HG03103 (cell line): ENCODE measurements around the gene TMEM52.
"Not testable (repeated sequence)": the region's sequence is repeated elsewhere in the genome, so short reads cannot be mapped to it uniquely, and the experiment has no call there.

ENCODE experiments used
- ATAC-seq: cut with Tn5 transposase; IDR thresholded peaks from one replicate; pipeline ENCODE4 v1.9.1; 2021; ENCODE audit warnings: low read depth; ENCODE audit not compliant: unreplicated experiment

TMEM52 gene

GRCh38 chr1:1947493-1947892 is 28.4 kb upstream of the TMEM52 start:
- no peak for ATAC-seq

- ATAC-seq = no peak
These were observed 27.5 kb upstream of the TMEM52 start for GRCh38 chr1:1946540-1946939.

- ATAC-seq = no peak
These were observed 26.8 kb upstream of the TMEM52 start for GRCh38 chr1:1945782-1946393.

GRCh38 chr1:1943834-1944570 is 24.9 kb upstream of the TMEM52 start:
- no peak for ATAC-seq

GRCh38 chr1:1942753-1943656 is 23.9 kb upstream of the TMEM52 start:
- ATAC-seq = no peak

GRCh38 chr1:1941868-1942752 is 23.0 kb upstream of the TMEM52 start:
- no peak for ATAC-seq

- no peak for ATAC-seq
These were observed 22.2 kb upstream of the TMEM52 start for GRCh38 chr1:1941211-1941841.

- ATAC-seq = no peak
These were observed 21.0 kb upstream of the TMEM52 start for GRCh38 chr1:1940123-1940425.

- ATAC-seq = no peak
These were observed 20.4 kb upstream of the TMEM52 start for GRCh38 chr1:1939296-1940122.

- no peak for ATAC-seq
These were observed 19.7 kb upstream of the TMEM52 start for GRCh38 chr1:1938613-1939295.

GRCh38 chr1:1938276-1938573 is 19.1 kb upstream of the TMEM52 start:
- no peak for ATAC-seq

- no peak for ATAC-seq
These were observed 18.6 kb upstream of the TMEM52 start for GRCh38 chr1:1937549-1938275.

- ATAC-seq = no peak
These were observed 18.0 kb upstream of the TMEM52 start for GRCh38 chr1:1937061-1937460.

- ATAC-seq = not testable (repeated sequence)
These were observed 15.8 kb upstream of the TMEM52 start for GRCh38 chr1:1934848-1935247.

GRCh38 chr1:1929639-1930545 is 10.8 kb upstream of the TMEM52 start:
- no peak for ATAC-seq

GRCh38 chr1:1929102-1929638 is 10.1 kb upstream of the TMEM52 start:
- no peak for ATAC-seq
